Stimulated activated CD4-positive, alpha-beta T cell treated with anti-CD3 and anti-CD28 coated beads, TNF-alpha, amount 100 ng/mL, for 48 hours (primary cell): Measurements from ENCODE around the gene TMEM239.
"Not testable (repeated sequence)": the region's sequence is repeated elsewhere in the genome, so short reads cannot be mapped to it uniquely, and the experiment has no call there.

Experiments
- DNase-seq, 3 donors: peaks; one replicate each; pipeline ENCODE4 v3.0.0-alpha.2; 2020; ENCODE audit warnings: low read depth in 3 of 3

TMEM239 gene

DNA sequence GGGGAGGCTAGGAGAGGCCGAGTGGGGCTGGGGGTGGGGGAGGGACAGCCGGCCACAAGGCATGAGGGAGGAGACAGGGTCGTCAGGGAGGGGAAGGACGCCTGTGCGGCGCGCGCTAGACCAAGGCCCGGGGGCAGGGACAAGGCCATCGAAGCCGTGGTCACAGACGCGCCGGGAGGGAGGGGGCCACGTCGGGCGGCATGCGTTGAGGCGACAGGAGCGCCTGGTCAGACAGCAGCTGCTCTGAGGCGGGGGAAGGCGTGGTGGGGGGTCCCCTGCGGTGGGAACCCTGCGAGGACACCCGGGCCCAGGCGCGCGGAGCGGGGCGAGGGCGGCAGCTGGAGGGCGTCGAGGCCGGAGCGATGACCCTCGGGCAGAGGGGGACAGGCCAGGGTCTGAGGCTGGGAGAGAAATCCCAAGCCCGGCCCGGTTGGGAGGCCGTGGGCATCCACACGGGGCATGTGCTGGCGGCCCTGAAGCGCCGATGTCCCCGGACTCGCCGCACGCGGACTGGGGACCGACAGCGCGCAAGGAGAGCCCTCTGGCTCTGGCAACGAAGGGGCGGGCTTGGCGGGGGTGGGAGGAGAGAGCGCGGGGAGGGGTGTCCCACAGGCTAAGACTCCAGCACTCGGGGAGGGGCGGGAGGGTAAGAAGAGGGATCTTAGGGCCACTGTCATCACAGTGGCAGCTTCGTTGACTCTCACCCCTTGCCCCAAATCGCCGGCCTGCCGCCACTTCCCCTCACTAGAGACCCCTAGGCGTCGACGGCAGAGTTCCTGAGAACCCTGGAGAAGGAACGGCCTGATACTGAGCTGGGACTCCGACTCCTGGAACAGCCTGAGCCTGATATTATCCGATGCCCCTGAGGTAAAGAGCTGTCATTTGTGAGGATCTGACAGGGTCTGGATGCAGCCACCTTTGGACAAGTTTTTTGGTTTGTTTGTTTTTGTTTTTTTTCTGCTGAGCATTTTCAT is 5.0 kb downstream of the TMEM239 start:
- DNase-seq, result no peak

DNA sequence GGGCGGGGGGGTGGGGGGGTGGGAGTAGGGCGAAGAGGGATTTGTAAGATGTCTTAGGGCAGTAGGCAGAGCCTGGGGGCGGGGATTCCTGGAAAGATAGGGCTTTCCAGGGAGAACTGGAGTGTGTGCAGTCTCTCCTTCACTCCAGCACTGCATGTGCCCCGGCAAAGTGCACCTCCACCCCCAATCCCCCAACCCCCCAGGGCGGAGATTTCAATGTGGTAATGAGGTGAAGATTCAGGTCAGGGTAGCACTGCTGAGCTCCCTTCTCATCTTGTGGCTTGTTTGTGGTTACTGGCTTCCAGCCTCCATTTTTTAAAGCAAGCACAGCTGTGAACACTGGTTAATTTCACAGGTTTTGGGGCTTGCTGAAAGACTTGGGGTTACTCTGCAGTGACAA is 5.9 kb downstream of the TMEM239 start:
- no peak for DNase-seq

DNA sequence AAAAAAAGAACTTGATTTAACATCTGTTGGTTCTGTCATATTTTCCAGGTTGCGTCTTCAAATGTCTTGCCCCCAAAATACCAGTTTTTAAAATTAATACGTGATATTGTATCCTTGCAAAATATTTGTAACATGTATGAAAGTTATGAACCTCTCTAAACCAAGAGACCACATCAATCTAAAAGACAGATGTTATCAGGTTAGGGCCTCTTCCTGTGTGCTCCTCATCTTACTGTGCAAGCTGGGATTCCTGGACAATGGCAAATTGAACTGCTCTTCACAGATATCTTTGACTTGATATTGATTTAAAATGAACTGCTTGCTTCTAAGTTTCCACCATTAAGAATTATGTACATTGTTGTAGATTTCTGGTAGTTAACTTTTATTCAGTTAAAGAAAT is 9.6 kb downstream of the TMEM239 start:
- DNase-seq, result no peak

DNA sequence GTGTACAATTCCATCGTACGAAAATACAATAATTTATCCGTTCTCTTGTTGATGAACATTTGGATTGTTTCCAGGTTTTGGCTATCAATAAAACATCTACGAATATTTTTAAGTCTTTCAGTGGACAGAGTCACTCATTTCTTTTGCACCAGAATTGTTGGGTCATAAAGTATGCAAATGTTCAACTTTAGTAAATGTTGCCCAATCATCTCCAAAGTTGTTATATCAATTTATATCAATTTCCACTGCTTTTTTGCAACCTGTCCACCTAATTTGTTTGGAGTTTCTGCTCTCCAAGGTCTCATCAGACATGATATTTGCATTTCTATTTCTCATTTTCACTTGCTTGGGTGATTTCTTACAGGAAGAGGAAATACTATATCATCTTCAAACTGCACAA is 10.5 kb downstream of the TMEM239 start:
- DNase-seq, result no peak

DNA sequence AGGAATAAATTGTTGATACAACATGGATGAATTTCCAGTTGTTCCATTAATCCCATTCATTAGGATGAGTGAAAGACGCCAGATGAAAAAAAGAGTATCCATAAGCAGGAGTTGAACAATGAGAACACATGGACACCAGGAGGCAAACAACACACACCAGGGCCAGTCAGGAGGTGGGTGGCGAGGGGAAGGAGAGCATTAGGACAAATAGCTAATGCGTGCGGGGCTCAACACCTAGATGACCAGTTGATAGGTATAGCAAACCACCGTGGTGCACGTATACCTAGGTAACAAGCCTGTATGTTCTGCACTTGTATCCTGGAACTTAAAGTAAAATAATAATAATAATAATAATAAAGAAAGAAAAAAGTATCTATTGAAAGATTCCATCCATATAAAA is 13.2 kb downstream of the TMEM239 start:
- no peak for DNase-seq

DNA sequence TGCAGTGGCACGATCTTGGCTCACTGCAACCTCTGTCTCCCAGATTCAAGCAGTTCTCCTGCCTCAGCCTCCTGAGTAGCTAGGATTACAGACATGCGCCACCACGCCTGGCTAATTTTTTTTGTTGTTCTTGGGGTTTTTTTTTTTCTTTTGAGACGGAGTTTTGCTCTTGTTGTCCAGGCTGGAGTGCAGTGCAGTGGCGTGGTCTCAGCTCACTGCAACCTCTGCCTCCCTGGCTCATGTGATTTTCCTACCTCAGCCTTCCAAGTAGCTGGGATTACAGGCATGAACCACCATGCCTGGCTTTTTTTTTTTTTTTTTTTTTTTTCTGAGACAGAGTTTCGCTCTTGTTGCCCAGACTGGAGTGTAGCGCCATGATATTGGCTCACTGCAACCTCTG is 15.0 kb downstream of the TMEM239 start:
- not testable (repeated sequence) for DNase-seq

DNA sequence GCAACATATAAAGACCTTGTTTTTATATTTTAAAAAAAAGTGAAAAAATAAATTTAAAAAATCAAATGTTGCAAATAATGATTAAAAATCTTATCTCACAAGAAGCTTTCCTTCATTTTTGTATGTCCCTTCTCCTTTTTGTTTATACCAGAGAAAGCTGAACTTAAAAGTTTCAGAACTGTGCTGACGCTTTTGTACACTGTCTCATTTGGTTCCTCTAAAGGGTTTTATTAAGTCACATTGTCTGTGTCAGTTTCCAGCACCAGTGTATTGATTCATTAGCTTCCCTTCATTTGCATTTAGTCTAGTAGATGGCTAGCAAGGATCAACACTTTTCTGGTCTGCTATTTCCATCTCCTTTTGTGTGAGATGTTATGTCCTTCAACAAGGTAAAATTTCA is 17.6 kb downstream of the TMEM239 start:
- no peak for DNase-seq

DNA sequence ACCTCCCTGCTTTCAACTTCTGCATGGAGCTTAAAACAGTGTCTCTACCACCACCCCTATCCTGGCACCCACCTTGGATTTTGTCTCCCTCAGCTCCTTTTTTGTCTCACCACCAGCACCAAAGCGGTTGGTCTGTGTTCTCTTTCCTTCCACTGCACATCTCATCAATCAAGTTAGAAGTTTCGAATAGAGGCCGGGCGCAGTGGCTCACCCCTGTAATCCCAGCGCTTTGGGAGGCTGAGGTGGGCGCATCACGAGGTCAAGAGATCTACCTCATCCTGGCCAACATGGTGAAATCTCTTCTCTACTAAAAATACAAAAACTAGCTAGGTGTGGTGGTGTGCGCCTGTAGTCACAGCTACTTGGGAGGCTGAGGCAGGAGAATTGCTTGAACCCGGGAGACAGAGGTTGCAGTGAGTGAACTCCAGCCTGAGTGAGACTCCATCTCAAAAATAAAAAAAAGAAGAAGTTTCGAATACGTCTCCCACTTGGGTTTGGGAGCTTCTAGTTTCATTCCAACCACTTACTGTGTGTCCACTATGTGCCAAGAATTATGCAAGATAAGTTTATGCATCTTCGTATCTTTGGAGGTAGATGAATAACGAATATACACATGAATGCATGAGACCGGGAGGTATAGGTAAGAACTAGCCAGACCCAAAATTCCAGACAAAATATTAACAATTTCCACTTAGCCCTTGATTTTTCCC is 18.4 kb downstream of the TMEM239 start:
- no peak for DNase-seq

DNA sequence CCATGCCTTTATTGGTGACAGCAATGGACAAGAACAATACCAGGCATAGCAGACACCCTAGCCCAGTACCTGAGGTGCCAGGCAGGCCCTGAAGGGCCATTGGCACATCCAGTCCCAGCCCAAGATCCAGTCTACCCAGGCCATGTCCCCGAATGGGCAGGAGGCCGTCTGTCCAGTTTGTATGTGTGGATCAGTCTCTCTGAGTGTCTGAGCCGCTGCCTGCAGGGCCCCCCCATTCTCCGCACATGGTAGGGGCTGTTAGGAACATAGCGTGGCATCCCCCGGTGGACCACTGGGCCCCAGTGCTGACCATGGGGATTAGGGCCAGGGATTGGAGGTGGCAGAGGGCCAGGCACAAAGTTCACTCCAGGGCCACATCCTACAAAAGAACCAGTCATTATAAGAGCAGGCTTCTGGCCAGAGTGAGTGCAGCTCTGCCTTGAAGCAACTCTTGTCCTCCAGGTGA is 19.2 kb downstream of the TMEM239 start:
- DNase-seq, result no peak

DNA sequence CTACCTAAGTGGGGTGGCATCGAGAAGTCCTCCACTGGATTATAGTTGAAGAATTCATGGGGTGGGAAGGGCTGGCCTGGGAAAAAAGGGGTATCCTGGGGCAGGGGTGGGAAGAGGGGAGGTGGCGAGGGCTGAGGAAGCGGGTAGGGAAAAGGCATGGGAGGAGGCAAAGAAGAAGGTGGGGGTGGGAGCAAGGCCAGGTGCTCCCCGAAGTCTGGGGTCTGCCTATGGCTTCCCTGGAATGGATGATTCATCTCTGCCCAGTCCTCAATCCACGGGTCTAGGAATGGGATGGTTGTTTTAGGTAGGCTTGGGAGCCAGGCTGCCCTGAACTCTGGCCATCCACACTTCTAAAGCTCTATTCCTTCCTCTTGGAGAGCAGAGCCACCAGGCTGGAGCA is 19.9 kb downstream of the TMEM239 start:
- no peak for DNase-seq

DNA sequence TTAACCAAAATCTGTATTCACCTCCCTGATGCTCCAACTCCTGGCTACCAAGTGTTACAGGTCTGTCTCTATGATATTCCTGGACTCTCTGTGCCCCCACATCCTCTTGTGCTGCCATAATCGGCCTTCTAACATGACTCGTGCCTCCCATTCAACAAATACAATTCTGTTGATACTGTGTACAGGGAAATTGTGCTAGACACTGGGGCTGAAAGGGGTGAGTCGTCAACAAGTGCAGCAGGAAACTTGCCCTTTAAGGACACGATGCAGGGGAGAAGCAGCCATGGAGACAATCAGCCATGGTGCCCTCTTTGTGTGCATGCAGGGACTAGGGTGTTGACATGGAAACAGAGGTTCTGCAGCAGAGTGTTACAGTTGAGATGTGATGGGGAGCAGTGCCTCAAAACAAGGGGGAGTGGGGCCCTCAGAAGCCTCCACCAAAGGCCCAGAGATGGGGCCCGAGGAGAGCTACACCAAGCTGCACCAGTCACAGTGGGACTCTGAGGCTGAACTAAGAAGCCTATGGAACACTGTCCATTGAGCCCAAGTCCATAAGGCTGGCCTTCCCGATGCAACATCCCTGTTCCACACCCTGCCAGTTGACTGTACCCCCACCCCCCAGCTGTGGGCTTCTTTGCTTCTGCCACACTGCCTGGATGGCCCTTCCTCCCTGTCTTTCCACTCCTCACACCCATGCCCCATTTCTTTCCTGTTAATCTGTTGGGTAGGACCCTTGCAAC is 21.2 kb downstream of the TMEM239 start:
- DNase-seq, result no peak

DNA sequence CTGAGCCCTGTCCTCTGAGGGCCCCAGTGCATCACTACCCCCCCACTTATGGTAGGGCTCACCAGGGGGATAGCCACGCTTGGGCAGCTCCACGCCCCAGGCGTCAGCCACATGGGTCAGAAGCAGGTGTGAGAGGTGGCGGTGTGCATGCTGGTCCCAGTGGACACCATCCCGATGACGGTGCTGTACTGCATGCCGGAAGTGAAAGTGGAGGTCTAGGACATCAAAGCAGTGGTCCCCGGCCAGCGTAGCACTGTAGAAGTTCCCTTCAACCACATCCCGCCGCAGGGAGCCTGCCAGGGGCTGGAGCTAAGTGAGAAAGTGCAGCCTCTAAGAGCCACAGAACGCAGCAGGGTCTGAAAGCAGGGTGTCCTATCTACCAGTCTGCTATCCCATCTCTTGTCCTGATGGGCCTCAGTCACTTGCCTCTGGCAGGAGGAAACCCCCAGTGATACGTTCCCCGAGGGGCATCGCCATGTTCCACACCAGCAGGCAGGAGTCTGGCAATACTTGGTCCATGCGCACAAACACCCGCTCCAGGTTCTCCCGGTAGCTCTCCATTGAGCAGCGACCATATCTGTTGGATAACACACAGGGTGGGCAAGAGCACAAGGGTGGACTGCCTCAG is 22.1 kb downstream of the TMEM239 start:
- DNase-seq, result no peak

DNA sequence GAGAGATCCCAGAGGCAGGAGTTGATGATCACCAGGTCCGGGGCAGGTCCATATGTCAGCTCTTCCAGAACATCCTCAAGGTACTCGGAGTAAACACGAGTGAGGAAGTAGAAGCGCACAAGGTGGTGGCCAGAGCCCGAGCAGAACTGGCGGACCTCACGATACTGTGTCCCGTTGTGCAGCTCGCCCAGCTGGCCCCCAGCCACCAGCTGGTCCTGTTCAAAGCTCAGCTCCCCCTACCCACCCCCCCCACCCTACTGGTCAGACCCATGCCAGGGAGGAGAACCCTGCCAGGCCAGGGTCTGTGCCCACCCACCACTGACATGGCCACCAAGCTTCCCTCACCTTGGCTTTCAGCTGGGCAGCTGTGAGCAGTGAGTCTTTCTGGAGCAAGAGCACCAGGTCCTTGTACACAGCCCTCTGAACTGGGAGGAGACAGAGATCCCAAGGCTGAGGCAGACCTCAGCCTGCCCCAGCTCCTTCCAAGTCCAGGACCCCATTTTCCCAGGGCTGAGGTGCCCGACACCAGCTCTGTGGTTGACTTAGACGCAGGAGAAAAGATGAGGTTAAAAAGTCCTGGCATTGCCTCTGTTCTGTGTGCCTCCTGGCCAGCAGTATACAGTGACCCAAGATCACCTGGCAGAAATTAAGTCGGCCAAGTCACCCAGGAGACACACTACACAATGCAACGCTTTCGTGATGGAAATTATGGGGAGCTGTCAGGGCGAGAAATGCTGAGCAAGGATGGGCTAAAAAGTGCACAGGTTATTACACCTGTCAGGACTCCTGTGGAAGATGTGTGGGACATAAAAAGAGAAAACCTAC is 22.9 kb downstream of the TMEM239 start:
- no peak for DNase-seq

DNA sequence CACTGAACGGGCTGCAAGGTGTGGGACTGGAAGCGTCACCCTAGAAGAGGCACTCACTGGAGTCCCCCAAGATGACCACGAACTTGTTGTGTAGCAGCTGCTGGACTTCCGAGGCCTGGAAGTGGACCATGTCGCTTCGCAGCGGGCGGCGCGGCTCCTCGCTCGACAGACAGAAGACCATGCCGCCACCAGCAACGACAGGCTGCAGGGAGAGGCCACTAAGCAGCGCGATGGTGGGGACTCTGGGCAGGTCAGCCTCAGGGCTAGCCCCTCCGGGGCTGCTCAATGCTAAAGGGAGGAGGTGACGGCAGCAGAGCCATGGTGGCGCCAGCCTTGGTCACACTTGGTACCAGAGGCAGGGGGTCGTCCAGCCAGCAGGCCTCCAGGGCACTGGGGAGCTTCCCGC is 23.6 kb downstream of the TMEM239 start:
- DNase-seq, result no peak

DNA sequence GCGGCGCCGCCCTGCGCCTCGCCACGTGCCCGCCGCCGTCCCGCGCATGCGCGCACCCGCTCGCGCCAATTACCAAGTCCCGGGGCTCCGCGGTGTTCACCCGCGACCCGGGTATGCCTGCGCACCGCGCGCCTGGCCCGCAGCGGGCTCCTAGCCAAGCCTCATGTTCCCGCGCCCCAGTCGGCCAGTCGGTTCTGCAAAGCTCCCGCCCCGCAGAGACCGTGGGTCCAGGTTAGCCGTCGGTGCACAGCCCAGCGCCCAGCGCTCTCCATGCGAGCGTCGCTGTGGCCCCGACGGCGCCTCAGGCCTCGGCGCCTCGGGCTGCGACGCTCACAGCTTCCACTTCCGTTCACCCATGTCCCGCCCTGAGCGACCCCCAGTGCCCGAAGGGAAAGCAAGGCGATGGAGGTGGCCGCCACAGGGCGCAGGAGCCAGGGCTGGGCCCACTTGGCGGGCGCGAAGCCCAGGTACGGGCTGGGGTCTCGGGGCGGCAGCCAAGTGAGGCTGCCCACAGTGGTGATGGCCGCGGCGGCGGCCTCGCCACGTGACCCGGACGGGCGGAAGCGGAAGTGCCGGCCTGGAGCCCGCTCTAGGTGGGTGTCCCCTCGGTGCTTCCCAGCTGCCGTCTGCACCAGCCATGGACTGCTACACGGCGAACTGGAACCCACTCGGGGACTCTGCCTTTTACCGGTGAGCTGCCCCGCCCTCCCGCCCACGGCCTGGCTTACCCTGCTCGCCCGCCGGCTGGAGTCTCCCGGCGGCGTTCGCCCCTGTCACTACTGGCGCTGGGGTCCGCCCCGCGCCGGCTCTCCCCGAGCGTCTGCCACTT is 24.2 kb downstream of the TMEM239 start, which contains the start of the genes PCED1A and VPS16:
PCED1A (minus strand) TSS at position 518 of the 829 bp plus-strand sequence. CDS start 743 bp downstream, outside the sequence.
VPS16 (plus strand) TSS at position 608 of the 829 bp plus-strand sequence; CDS start at position 638, 30 bp downstream.
- peak; percentile 78 to 86 (median 84) for DNase-seq

DNA sequence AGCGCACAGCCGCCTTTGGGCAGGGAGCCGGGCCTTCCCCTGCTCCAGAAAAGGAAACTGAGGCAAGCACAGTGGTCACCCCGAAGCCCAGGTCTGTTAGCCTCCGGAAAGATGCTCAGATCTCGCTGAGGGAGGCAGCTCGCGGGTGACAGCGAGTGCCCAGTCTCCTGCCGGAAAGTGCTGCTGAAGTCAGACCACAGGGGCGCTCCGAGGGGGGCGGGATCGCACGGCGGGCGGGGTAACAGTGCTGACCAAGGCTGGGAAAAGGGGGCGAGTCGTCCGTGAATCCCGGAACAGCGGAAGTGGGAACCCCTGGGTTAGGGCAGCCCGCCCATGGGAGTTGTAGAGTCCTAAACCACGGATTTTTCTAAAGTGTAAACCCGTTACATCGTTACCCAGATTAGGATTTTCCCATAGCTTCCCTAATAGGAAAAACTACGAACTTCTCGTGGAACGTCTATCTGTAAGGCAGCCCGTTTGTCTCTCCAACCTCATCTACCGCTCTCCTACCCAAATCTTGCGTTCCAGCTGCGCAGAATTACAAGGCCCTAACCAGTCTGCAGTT is 24.9 kb downstream of the TMEM239 start:
- no peak for DNase-seq

DNA sequence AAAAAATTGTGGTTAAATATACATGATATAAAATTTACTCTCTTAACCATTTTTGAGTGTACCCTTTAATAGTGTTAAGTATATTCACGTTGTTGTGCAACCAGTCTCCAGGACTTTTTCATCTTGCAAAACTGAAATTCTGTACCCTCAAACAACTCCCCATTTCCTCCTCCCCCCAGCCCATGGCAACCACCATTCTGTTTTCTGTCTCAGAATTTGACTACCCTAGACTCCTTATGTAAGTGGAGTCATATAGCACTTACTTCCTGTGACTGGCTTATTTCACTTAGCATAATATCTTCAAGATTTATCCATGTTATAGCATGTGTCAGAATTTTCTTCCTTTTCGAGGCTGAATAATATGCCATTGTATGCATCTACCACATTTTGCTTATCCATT is 29.4 kb downstream of the TMEM239 start:
- DNase-seq, result no peak

DNA sequence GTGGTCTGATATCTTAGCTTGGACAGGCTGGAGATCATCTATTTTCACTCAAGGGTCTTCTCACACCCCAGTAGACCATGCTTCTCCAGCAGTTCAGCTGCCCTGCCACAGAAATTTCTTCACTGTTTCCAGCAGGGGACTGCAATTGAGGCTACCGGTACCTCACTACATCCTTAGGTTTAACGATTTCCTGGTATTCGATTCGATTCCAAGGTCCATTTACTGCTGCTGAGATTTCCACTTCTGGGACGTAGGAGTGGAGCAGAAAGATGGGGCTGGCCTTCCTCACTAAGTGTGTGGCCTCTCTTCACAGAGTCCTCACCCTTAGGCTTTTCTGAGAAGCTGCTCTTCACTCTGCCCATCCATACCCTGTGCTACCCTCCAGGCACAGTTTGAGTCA is 30.5 kb downstream of the TMEM239 start:
- no peak for DNase-seq

DNA sequence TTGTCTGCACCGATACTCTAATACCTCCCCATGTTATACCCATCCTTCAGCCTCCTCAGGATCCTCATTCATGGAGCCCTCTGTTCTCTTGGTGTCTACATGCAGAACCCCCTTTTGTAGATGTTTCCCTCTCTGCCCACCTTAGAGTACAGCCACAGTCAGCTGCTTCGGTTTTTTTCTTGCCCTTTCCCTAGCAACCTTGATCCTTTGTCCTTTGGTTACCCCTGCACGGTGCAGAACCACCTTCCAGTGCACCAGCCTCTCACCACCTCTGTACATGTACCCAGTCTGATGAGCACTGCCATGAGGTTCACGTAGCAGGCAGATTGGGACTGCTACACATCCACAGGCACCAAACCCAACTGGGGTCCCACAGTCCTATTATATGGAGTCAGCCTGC is 31.6 kb downstream of the TMEM239 start:
- no peak for DNase-seq
